ENCODE measurements around the gene PIGZ.

DNA sequence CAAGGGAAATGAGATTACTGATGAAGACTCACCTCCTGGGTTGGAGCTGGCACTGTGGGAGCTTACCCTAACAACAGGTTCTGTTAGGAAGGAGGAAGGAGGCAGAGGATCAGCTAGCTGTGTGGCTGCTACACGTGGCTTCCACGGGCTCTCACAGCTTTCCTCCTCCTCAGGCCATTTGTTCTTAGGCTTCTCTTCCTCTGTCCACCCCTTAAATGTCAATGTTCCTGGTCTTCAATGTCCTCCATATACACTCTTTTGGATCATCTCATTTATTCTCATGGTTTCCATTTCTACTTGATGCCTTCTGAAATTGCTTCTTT is 5.0 kb downstream of the PIGZ start:
- TF ChIP-seq YY1 (IDR thresholded peaks at IDR 0.05; ENCODE audit: insufficient read depth, insufficient read length) (no peak), ZNF274 (IDR thresholded peaks at IDR 0.05; ENCODE audit: low read depth, low read length) (no peak), SUZ12 (IDR thresholded peaks at IDR 0.05; ENCODE audit: extremely low read depth, insufficient read depth, insufficient read length) (no peak)
